Measurements from ENCODE around the gene PLXNA1. TPM values are rescaled to one million over a fixed set of nuclear protein-coding genes. Genes with fewer than 3 reads are reported as not detected.

Gene PLXNA1
- polyA plus RNA-seq, 1 of the 3 experiments (the other 2 are of a cell fraction), result 48.1 TPM

DNA sequence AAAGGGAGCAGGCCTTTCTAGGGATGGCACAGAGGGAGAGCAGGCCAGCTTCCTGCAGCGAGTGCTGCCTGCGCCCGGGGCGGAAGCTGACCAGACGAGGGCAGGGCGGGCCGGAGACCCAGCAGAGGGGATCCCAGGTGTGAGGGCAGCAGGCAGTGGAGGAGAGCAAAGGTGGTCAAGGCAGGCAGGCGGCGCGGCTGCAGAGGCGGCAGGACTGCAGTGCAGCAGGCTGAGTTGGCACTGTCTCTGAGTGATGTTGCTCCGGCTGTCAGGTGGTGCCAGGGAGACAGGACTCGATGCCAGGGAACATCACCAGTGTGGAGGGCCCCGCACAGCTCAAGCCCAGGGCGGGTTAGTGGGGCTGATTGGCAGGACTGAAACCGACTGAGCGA is 22.3 kb upstream of the PLXNA1 start:
- Histone ChIP-seq H2AFZ (ENCODE audit: low read depth) (no peak overlapping the region), H3K9me3 (no peaks in the 10 kb centered on the region), H3K9ac (no peak overlapping the region), H3K4me3 (ENCODE audit: low read depth in 2 of 2, low read length in 1 of 2) (no peak overlapping the region), H3K4me1 (ENCODE audit: control insufficient read depth in 1 of 2, insufficient read depth in 2 of 2, low read depth in 1 of 2, low read length in 1 of 2) (peaks cover 0 to 47% of the 10 kb centered on the region in 2 experiments; a peak in 1 of 4 replicates), H3K27me3 (ENCODE audit: insufficient read depth) (no peaks in the 10 kb centered on the region), H4K20me1 (ENCODE audit: insufficient read depth) (no peaks in the 10 kb centered on the region), H3K79me2 (ENCODE audit: insufficient read depth) (no peaks in the 10 kb centered on the region), H3F3A (replicated peaks; ENCODE audit: insufficient read depth) (no peaks in the 10 kb centered on the region), H3K36me3 (replicated peaks in 1 of 2; ENCODE audit: control insufficient read depth in 1 of 2, insufficient read depth in 2 of 2, low read length in 1 of 2) (no peaks in the 10 kb centered on the region), H3K27ac (ENCODE audit: low read depth in 2 of 2, low read length in 1 of 2) (peak overlapping the region in 1 of 2 experiments; percentile 71; a peak in 2 of 4 replicates), H3K4me2 (0 out of 2 replicates have a peak overlapping the region, but pooled peaks have one; percentile 2), H3K9me2 (no peaks in the 10 kb centered on the region)
- ChIA-PET POLR2A (interaction anchor here (0.6 to 1.4 kb wide), 4 partner anchors 14 to 277 kb away, joined by 3 read pairs; no protein-coding TSS in a partner anchor), CTCF (interaction anchor here (0.6 to 6.4 kb wide), 18 partner anchors 9 to 495 kb away, joined by 3 to 54 read pairs (median 4); partner anchors contain the start of gene PLXNA1)
- WGBS (ENCODE audit: low lambda C conversion rate), result 85% methylated on average over 17 of the region's 17 CpGs
- TF ChIP-seq POLR2AphosphoS5 (IDR thresholded peaks at IDR 0.05; ENCODE audit: low read depth, low read length) (no peak), EP300 (IDR thresholded peaks at IDR 0.05; ENCODE audit: borderline replicate concordance in 1 of 2, low read depth in 1 of 2, low read length in 1 of 2) (no peak), GATA2 (CRISPR knock-in tag; IDR thresholded peaks at IDR 0.05) (no peak), SIN3A (IDR thresholded peaks at IDR 0.05; ENCODE audit: borderline replicate concordance, low read depth, low read length) (no peak), SMC3 (IDR thresholded peaks at IDR 0.05; ENCODE audit: low read depth, low read length) (no peak), CHD2 (IDR thresholded peaks at IDR 0.05; ENCODE audit: low read length, partially characterized antibody) (no peak), RAD21 (IDR thresholded peaks at IDR 0.05; ENCODE audit: low read length) (no peak)
- TF ChIP-seq, protein P1, sequence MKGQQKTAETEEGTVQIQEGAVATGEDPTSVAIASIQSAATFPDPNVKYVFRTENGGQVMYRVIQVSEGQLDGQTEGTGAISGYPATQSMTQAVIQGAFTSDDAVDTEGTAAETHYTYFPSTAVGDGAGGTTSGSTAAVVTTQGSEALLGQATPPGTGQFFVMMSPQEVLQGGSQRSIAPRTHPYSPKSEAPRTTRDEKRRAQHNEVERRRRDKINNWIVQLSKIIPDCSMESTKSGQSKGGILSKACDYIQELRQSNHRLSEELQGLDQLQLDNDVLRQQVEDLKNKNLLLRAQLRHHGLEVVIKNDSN (IDR thresholded peaks at IDR 0.05; ENCODE audit: borderline replicate concordance, low read depth), result no peak
- TF ChIP-seq, protein P2, sequence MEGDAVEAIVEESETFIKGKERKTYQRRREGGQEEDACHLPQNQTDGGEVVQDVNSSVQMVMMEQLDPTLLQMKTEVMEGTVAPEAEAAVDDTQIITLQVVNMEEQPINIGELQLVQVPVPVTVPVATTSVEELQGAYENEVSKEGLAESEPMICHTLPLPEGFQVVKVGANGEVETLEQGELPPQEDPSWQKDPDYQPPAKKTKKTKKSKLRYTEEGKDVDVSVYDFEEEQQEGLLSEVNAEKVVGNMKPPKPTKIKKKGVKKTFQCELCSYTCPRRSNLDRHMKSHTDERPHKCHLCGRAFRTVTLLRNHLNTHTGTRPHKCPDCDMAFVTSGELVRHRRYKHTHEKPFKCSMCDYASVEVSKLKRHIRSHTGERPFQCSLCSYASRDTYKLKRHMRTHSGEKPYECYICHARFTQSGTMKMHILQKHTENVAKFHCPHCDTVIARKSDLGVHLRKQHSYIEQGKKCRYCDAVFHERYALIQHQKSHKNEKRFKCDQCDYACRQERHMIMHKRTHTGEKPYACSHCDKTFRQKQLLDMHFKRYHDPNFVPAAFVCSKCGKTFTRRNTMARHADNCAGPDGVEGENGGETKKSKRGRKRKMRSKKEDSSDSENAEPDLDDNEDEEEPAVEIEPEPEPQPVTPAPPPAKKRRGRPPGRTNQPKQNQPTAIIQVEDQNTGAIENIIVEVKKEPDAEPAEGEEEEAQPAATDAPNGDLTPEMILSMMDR (IDR thresholded peaks at IDR 0.05), result peak; percentile 16; the same call in 1 of the 2 replicates
- DNase-seq, result no peak

DNA sequence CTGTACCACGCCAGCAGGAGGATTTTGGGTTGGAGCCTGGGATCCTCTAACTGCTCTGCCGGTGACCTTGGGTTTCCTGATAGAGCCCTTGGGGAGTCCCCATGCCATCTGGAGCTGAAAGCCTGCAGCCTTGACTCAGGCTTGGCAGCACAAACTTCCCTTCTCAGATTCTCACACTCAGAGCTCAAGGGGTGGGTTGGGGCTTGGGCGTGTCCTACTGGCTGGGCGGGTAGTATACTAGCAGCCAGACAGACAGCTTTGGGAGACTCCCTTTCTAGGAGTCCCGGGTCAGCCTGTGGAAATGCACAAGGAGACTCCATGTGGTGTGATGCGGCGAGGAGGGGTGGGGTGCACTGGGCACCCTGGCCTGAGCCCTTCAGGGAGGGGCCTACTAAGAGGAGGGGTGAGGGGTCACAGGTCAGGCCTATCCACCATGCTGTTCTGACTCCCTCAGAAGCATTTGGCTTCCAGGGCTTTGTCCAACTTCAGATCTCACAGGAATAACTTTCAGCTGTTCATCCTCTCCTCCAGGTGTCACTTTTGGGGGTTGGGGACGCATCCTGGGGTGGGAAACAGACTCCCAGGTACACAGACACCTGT is 21.6 kb upstream of the PLXNA1 start:
- ChIA-PET CTCF (interaction anchor here (0.7 to 6.4 kb wide), 12 partner anchors 10 to 494 kb away, joined by 3 to 54 read pairs (median 4); partner anchors contain the start of gene PLXNA1), POLR2A (interaction anchor here (0.6 to 1.4 kb wide), 3 partner anchors 10 to 20 kb away, joined by 3 to 5 read pairs (median 3); no protein-coding TSS in a partner anchor)
- peak overlapping the region in 1 of 2 experiments; percentile 71; a peak in 2 of 4 replicates for H3K27ac ChIP-seq (ENCODE audit: low read depth in 2 of 2, low read length in 1 of 2)
- no peak overlapping the region for H3K4me2 ChIP-seq
- no peak overlapping the region for H3K9ac ChIP-seq
- no peak for DNase-seq
- no peaks in the 10 kb centered on the region for H3K79me2 ChIP-seq (ENCODE audit: insufficient read depth)
- no peaks in the 10 kb centered on the region for H3K9me3 ChIP-seq
- no peaks in the 10 kb centered on the region for H3F3A ChIP-seq (replicated peaks; ENCODE audit: insufficient read depth)
- no peak overlapping the region for H2AFZ ChIP-seq (ENCODE audit: low read depth)
- no peaks in the 10 kb centered on the region for H3K9me2 ChIP-seq
- 95% methylated on average over 3 of the region's 8 CpGs for WGBS (ENCODE audit: low lambda C conversion rate)
- no peaks in the 10 kb centered on the region for H3K27me3 ChIP-seq (ENCODE audit: insufficient read depth)
- peaks cover 0 to 47% of the 10 kb centered on the region in 2 experiments; a peak in 1 of 4 replicates for H3K4me1 ChIP-seq (ENCODE audit: control insufficient read depth in 1 of 2, insufficient read depth in 2 of 2, low read depth in 1 of 2, low read length in 1 of 2)
- H3K36me3 ChIP-seq (replicated peaks in 1 of 2; ENCODE audit: control insufficient read depth in 1 of 2, insufficient read depth in 2 of 2, low read length in 1 of 2), result no peaks in the 10 kb centered on the region
- no peak overlapping the region for H3K4me3 ChIP-seq (ENCODE audit: low read depth in 2 of 2, low read length in 1 of 2)
- no peaks in the 10 kb centered on the region for H4K20me1 ChIP-seq (ENCODE audit: insufficient read depth)
- no peak for TF ChIP-seq FOXM1 (IDR thresholded peaks at IDR 0.05; ENCODE audit: low read depth)
- no peak for TF ChIP-seq SIN3A (IDR thresholded peaks at IDR 0.05; ENCODE audit: borderline replicate concordance, low read depth, low read length)
- TF ChIP-seq FOXJ3 (CRISPR knock-in tag; IDR thresholded peaks at IDR 0.05), result no peak
- TF ChIP-seq JUND (IDR thresholded peaks at IDR 0.05), result no peak
- TF ChIP-seq ELF1 (IDR thresholded peaks at IDR 0.05), result no peak
- TF ChIP-seq NFIC (IDR thresholded peaks at IDR 0.05; ENCODE audit: borderline replicate concordance), result no peak
- no peak for TF ChIP-seq FOSL2 (IDR thresholded peaks at IDR 0.05; ENCODE audit: borderline replicate concordance, low read depth)
- TF ChIP-seq, protein P3, sequence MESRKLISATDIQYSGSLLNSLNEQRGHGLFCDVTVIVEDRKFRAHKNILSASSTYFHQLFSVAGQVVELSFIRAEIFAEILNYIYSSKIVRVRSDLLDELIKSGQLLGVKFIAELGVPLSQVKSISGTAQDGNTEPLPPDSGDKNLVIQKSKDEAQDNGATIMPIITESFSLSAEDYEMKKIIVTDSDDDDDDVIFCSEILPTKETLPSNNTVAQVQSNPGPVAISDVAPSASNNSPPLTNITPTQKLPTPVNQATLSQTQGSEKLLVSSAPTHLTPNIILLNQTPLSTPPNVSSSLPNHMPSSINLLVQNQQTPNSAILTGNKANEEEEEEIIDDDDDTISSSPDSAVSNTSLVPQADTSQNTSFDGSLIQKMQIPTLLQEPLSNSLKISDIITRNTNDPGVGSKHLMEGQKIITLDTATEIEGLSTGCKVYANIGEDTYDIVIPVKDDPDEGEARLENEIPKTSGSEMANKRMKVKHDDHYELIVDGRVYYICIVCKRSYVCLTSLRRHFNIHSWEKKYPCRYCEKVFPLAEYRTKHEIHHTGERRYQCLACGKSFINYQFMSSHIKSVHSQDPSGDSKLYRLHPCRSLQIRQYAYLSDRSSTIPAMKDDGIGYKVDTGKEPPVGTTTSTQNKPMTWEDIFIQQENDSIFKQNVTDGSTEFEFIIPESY (IDR thresholded peaks at IDR 0.05; ENCODE audit: borderline replicate concordance, low read depth), result no peak
- TF ChIP-seq EZH2phosphoT487 (IDR thresholded peaks at IDR 0.05; ENCODE audit: borderline replicate concordance, low read depth), result no peak
- TF ChIP-seq, protein P4, sequence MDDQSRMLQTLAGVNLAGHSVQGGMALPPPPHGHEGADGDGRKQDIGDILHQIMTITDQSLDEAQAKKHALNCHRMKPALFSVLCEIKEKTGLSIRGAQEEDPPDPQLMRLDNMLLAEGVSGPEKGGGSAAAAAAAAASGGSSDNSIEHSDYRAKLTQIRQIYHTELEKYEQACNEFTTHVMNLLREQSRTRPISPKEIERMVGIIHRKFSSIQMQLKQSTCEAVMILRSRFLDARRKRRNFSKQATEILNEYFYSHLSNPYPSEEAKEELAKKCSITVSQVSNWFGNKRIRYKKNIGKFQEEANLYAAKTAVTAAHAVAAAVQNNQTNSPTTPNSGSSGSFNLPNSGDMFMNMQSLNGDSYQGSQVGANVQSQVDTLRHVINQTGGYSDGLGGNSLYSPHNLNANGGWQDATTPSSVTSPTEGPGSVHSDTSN (IDR thresholded peaks at IDR 0.05), result no peak
- no peak for TF ChIP-seq RCOR1 (IDR thresholded peaks at IDR 0.05; ENCODE audit: low read length)
- no peak for TF ChIP-seq POLR2AphosphoS5 (IDR thresholded peaks at IDR 0.05; ENCODE audit: low read depth, low read length)
- TF ChIP-seq, protein P1 (IDR thresholded peaks at IDR 0.05; ENCODE audit: borderline replicate concordance, low read depth), result no peak

Measured in SK-N-SH (cell line).